ENCODE results near the gene CBY1.
A peak's percentile ranks its signal among the peaks of the same experiment; 100 is the strongest.

The CBY1 gene

DNA sequence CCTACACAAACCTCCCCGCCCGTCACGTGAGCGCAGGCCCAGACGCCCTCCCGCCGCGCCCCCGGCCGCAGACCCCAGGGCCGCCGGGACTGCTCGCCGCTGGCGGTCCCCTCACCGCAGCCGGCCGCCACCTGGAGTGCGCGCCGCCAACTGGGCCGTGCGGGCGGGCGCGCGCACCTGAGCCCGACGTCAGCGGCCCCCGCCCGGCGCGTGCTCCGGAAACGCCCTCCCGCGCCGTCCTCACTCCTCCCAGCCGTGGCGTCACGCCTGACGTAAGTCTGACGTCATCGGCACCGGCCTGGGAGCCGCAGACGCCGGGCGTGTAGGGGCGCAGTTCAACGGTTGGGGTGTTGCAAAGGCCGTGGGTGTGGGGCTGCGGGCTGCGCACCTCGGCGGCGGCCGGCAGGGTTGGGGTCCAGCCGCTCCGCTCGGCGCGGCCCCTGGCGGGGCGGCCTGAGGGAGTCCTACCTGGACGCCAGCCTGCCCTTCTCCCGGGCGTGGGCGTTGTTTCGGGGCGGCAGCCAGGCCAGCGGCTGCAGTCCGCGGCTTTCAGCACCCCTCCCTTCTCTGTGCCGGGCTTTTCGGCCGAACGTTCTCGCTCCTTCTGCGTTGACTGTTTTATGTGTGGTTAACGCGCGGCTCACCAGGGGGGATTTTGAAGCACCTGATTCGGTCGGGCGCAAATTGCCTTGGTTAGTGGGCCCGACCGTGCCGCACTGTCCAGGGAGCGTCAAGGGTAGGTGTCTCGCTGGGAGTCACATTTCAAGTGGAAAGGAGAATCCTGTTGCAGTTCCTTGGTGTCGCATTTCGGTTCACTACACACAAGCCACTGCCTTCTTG lies 44.6 kb downstream of the CBY1 start, which contains the start of gene JOSD1:
Gene JOSD1 (minus strand): TSS at position 155 of the 840 bp plus-strand sequence. CDS start 956 bp downstream, outside the sequence.
- CTCF ChIA-PET, result interaction anchor here (4.3 kb wide), 1 partner anchor 18 kb away, joined by 45 read pairs; the partner anchor contains the start of gene TOMM22
- peak within 1 kb of the TSS; percentile 80 for H3K4me3 ChIP-seq (ENCODE audit: low read depth, low read length)
- TF ChIP-seq, protein P1, sequence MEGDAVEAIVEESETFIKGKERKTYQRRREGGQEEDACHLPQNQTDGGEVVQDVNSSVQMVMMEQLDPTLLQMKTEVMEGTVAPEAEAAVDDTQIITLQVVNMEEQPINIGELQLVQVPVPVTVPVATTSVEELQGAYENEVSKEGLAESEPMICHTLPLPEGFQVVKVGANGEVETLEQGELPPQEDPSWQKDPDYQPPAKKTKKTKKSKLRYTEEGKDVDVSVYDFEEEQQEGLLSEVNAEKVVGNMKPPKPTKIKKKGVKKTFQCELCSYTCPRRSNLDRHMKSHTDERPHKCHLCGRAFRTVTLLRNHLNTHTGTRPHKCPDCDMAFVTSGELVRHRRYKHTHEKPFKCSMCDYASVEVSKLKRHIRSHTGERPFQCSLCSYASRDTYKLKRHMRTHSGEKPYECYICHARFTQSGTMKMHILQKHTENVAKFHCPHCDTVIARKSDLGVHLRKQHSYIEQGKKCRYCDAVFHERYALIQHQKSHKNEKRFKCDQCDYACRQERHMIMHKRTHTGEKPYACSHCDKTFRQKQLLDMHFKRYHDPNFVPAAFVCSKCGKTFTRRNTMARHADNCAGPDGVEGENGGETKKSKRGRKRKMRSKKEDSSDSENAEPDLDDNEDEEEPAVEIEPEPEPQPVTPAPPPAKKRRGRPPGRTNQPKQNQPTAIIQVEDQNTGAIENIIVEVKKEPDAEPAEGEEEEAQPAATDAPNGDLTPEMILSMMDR (IDR thresholded peaks at IDR 0.05; ENCODE audit: insufficient read depth, low read length, missing control alignments), result no peak
- DNase-seq (ENCODE audit: low read depth, low spot score), result peak; percentile 56
- POLR2A ChIA-PET, result interaction anchor here (1.9 kb wide), 1 partner anchor 19 kb away, joined by 9 read pairs; the partner anchor contains the start of gene TOMM22

DNA sequence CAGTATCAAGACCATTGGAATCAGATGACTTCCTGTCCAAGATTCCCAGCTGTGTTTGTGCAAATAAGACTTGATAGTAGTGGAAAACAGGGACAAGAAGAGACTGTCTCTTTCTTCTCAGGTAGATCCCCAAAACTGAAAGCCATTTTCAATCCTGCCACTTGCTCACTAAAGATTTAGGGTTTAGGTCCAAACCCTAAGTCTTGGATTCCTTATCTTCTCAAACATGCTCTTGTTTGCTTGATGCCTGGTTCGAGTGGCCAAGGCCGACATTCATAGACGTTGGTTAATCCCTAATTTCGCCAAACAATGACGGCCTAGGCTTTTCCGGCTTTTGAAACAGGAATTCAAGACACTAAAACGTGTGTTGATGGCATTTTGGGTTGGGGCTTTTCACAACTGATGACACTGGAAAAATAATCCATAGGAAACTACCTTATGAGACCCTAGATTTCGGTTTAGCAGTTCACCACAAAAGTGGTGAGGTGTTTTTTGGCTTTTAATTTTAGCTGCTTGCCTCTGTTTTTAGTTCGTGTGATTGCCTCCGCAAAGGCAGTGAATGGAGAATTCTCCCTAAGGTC lies 48.3 kb downstream of the CBY1 start:
- H3K4me3 ChIP-seq (ENCODE audit: low read depth, low read length), result peak overlapping the region; percentile 55
- CTCF ChIA-PET, result interaction anchor here (0.6 to 1.6 kb wide), 3 partner anchors 11 to 20 kb away, joined by 3 to 4 read pairs (median 3); no protein-coding TSS in a partner anchor
- TF ChIP-seq, protein P1 (IDR thresholded peaks at IDR 0.05; ENCODE audit: insufficient read depth, low read length, missing control alignments), result no peak
- DNase-seq (ENCODE audit: low read depth, low spot score), result no peak
- POLR2A ChIA-PET, result interaction anchor here (2.2 kb wide), 1 partner anchor 23 kb away, joined by 5 read pairs; the partner anchor contains the start of gene TOMM22

DNA sequence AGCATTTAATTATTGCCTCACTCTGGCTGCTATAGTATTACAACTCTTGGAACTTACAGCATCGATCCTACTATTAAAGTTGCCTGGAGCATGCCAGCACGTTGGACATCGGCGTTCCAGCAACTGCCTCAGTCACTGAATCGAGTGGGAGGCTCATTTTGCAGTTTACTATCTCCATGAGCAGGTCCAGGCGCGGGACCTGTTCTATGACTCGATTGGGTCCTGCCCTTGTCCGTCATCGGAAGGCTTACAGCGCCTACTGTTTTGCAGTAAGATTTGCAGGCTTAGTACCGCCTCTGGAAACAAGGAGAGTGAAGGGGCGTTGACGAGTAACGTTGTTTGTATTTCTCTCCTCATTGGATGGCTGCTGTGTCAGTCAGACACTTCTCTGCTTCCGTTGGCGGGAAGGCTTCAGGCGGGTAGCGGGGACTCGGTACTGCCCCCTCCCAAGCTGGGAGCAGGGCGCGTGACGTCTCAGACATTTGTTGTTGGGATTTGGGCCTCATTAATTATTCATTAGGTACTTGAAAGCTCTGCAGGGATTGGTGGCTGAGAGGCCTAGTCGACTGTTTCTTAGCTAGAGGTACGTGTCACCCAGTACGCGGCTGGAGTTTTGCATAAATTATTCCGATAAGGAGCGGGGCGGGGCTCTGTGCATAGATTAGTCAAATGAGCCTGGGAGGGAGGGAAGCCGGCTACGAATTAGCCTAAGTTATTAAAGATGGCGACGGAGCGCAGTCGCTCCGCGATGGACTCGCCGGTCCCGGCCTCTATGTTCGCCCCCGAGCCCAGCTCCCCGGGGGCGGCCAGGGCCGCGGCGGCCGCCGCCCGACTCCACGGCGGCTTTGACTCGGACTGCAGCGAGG lies 49.0 kb downstream of the CBY1 start, which contains the start of gene GTPBP1:
Gene GTPBP1 (plus strand): TSS at position 710 of the 866 bp plus-strand sequence. CDS start 12 bp downstream, at position 722.
- peak within 1 kb of the TSS; percentile 88 for H3K4me3 ChIP-seq (ENCODE audit: low read depth, low read length)
- DNase-seq (ENCODE audit: low read depth, low spot score), result peak; percentile 100
- TF ChIP-seq, protein P1 (IDR thresholded peaks at IDR 0.05; ENCODE audit: insufficient read depth, low read length, missing control alignments), result no peak
- POLR2A ChIA-PET, result interaction anchor here (0.6 to 2.2 kb wide), 4 partner anchors 9 to 248 kb away, joined by 3 to 5 read pairs (median 4); partner anchors contain the start of gene TOMM22
- CTCF ChIA-PET, result interaction anchor here (1.1 to 3.2 kb wide), 3 partner anchors 12 to 24 kb away, joined by 3 to 14 read pairs (median 7); partner anchors contain the start of gene TOMM22

DNA sequence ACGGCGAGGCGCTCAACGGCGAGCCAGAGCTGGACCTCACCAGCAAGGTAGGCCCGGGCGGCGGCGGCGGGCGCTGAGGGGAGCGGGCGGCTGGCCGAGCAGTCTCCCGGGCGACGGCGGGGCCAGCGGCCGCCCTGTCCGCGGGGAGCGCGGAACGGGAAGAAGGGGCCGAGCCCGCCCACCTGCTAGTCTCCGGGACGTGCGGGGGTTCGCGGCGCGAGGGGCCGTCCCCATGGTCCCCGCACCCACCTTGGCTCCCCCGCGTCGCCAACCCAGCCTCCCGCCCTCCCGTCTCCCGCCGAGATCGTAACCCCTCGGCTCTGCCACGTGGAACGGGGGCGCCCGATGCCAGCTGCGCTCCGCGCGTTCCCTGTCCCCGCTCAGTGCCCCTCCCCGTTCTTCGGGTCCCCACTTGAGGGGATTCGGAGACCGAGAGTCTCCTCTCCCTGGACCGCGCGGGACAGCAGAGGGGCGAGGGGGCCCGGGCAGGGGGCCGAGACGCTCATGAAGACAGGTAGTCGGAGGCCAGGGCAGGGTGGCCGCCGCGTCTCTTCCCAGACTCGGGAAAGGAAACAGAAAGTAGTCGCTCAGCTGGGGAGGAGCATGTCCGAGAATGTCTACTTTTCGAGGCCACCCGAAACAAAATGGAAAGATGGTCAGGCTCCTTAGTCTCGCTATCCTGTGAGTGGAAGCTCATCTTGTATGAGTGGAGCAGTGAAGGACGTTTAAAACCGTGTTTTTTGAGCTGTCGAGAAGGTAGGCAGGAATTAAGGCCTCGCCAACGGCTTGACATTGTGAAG lies 49.9 kb downstream of the CBY1 start:
- CTCF ChIA-PET, result interaction anchor here (0.9 to 3.6 kb wide), 7 partner anchors 10 to 654 kb away, joined by 3 to 14 read pairs (median 6); partner anchors contain the start of gene TOMM22
- H3K4me3 ChIP-seq (ENCODE audit: low read depth, low read length), result peak overlapping the region; percentile 88
- no peak for DNase-seq (ENCODE audit: low read depth, low spot score)
- TF ChIP-seq, protein P1 (IDR thresholded peaks at IDR 0.05; ENCODE audit: insufficient read depth, low read length, missing control alignments), result no peak
- POLR2A ChIA-PET, result interaction anchor here (0.5 to 2.2 kb wide), 5 partner anchors 9 to 97 kb away, joined by 3 to 5 read pairs (median 4); partner anchors contain the start of gene TOMM22

DNA sequence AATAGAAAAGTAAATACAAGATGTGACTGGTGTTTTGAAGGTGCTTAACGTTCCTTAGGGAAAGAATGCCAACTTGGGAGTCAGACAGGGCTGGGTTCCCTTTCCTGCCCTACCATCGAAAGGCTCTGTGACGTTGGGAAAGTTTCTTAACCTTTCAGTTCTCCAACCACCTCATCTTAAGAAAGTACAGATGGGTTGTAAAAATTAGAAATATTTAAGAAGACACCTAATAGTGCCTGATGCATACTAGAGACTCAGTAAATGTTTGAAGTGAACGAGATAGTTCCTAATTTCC lies 50.4 kb downstream of the CBY1 start:
- TF ChIP-seq, protein P1 (IDR thresholded peaks at IDR 0.05; ENCODE audit: insufficient read depth, low read length, missing control alignments), result no peak
- CTCF ChIA-PET, result interaction anchor here (0.9 to 3.6 kb wide), 8 partner anchors 8 to 654 kb away, joined by 3 to 14 read pairs (median 6); partner anchors contain the start of gene TOMM22
- no peak for DNase-seq (ENCODE audit: low read depth, low spot score)
- POLR2A ChIA-PET, result interaction anchor here (0.7 to 1.6 kb wide), 2 partner anchors 11 to 79 kb away, joined by 3 to 4 read pairs; no protein-coding TSS in a partner anchor
- H3K4me3 ChIP-seq (ENCODE audit: low read depth, low read length), result peak overlapping the region; percentile 88
